Measurements from ENCODE around the gene CDKN1B. TPM values are rescaled to one million over a fixed set of nuclear protein-coding genes. Genes with fewer than 3 reads are reported as not detected.

Gene CDKN1B
- total and polyA plus RNA-seq, 2 of the 13 experiments (the other 11 are each of a cell fraction or from before 2014, with no cell fraction given) = 20.1 to 37.2 TPM

- TF ChIP-seq ZNF281 (CRISPR knock-in tag; IDR thresholded peaks at IDR 0.05; ENCODE audit: borderline replicate concordance) = peak; percentile 96
- TF ChIP-seq HOXA3 (CRISPR knock-in tag; IDR thresholded peaks at IDR 0.05) = peak; percentile 31; the same call in 1 of the 2 replicates
- TF ChIP-seq ZNF24 (IDR thresholded peaks at IDR 0.05) = 0 out of 2 replicates have a peak, but pooled peaks have one; percentile 61
- TF ChIP-seq RARA (CRISPR knock-in tag; IDR thresholded peaks at IDR 0.05) = 0 out of 2 replicates have a peak, but pooled peaks have one; percentile 19
- TF ChIP-seq FOXJ3 (CRISPR knock-in tag; IDR thresholded peaks at IDR 0.05; ENCODE audit: borderline replicate concordance) = peak; percentile 32; the same call in 1 of the 2 replicates
- TF ChIP-seq ADNP (CRISPR knock-in tag; IDR thresholded peaks at IDR 0.05) = no peak
- TF ChIP-seq TEAD3 (CRISPR knock-in tag; optimal IDR thresholded peaks at IDR 0.05; ENCODE audit: borderline replicate concordance) = peak; percentile 97
- 0 out of 2 replicates have a peak, but pooled peaks have one; percentile 32 for TF ChIP-seq NFKBIZ (CRISPR knock-in tag; IDR thresholded peaks at IDR 0.05)
- peak; percentile 40; the same call in 1 of the 2 replicates for TF ChIP-seq ATF2 (CRISPR knock-in tag; IDR thresholded peaks at IDR 0.05)
- TF ChIP-seq ZSCAN29 (CRISPR knock-in tag; conservative IDR thresholded peaks at IDR 0.05) = peak; percentile 67; the same call in 1 of the 2 replicates
- TF ChIP-seq KDM3A (CRISPR knock-in tag; IDR thresholded peaks at IDR 0.05; ENCODE audit: low read depth) = peak; percentile 55; the same call in 1 of the 2 replicates
- TF ChIP-seq ZNF761 (CRISPR knock-in tag; conservative IDR thresholded peaks at IDR 0.05) = no peak
- no peak for TF ChIP-seq ZNF776 (CRISPR knock-in tag; IDR thresholded peaks at IDR 0.05)
- no peak for TF ChIP-seq UBTF (CRISPR knock-in tag; IDR thresholded peaks at IDR 0.05)
- TF ChIP-seq RBM39 (IDR thresholded peaks at IDR 0.05; ENCODE audit: low read depth, low read length, poor library complexity, severe bottlenecking) = no peak
- TF ChIP-seq FOXA3 (CRISPR knock-in tag; IDR thresholded peaks at IDR 0.05) = peak; percentile 70
- TF ChIP-seq NR2F1 (CRISPR knock-in tag; IDR thresholded peaks at IDR 0.05) = peak in 1 of 2 experiments; percentile 57; a peak in 1 of 4 replicates
- peak; percentile 98 for TF ChIP-seq ARID3A (IDR thresholded peaks at IDR 0.05; ENCODE audit: low read depth, low read length)
- TF ChIP-seq CTCF (CRISPR knock-in tag; IDR thresholded peaks at IDR 0.05) = peak; percentile 92
Observed at GRCh38 chr12:12704593-12705230, 12.5 kb upstream of the CDKN1B start (continued).
